SK-N-SH (cell line): ENCODE measurements around the gene COL4A2. TPM values are rescaled to one million over a fixed set of nuclear protein-coding genes. Genes with fewer than 3 reads are reported as not detected.

Experiments
- CTCF ChIA-PET: fragments of 300-600, 350-600 bp; formaldehyde crosslinking; extraction: SDS; loops from one replicate; lab custom pipeline; 2021; lab: Yijun Ruan, JAX
- POLR2A ChIA-PET: fragments of 350-600 bp; sonication (Branson Sonifier 250); formaldehyde crosslinking; extraction: SDS; loops from one replicate; lab custom pipeline; 2020; ENCODE audit warnings: antibody characterized with exemption, inconsistent platforms; lab: Yijun Ruan, JAX
- DNase-seq: peaks from one replicate; pipeline ENCODE4 v3.0.0; 2012
- H2AFZ ChIP-seq: fragments of 200-600 bp; sonication (generic); 2 replicates; pipeline ENCODE4 v1.8.1; 2016; ENCODE audit warnings: antibody characterized with exemption, mild to moderate bottlenecking, low read depth
- H3F3A ChIP-seq: fragments of 200-600 bp; sonication (generic); replicated peaks from 2 replicates; pipeline ENCODE3; 2016; ENCODE audit warnings: antibody characterized with exemption, mild to moderate bottlenecking; ENCODE audit not compliant: insufficient read depth
- H3K27ac ChIP-seq, 2 experiments: fragments of 200-500 bp in 1 of 2; fragments of 200-600 bp in 1 of 2; sonication (Bioruptor generic) in 1 of 2; sonication (generic), shearing (Covaris generic) in 1 of 2; 2 replicates each; pipeline versions ENCODE4 v1.5.1 to v1.6.1; 2014 to 2016; ENCODE audit warnings: low read depth in 2 of 2, inconsistent platforms in 1 of 2, low read length in 1 of 2, mild to moderate bottlenecking in 1 of 2, mixed read lengths in 1 of 2
- H3K27me3 ChIP-seq: fragments of 200-600 bp; sonication (generic), shearing (Covaris generic); 2 replicates; pipeline ENCODE4 v1.6.1; 2016; ENCODE audit warnings: mixed run types; ENCODE audit not compliant: insufficient read depth
- H3K36me3 ChIP-seq, 2 experiments: fragments of 200-500 bp in 1 of 2; fragments of 200-600 bp in 1 of 2; sonication (Bioruptor generic) in 1 of 2; sonication (generic) in 1 of 2; replicated peaks in 1 of 2; 2 replicates each; pipeline versions ENCODE3 to v1.5.1; 2014 to 2016; ENCODE audit warnings: low read length in 1 of 2, mild to moderate bottlenecking in 1 of 2; ENCODE audit not compliant: insufficient read depth in 2 of 2, control insufficient read depth in 1 of 2
- H3K4me1 ChIP-seq, 2 experiments: fragments of 200-500 bp in 1 of 2; fragments of 200-600 bp in 1 of 2; sonication (Bioruptor generic) in 1 of 2; sonication (generic), shearing (Covaris generic) in 1 of 2; 2 replicates each; pipeline versions ENCODE4 v1.5.1 to v1.6.1; 2014 to 2016; ENCODE audit warnings: low read depth in 1 of 2, low read length in 1 of 2, mixed run types in 1 of 2; ENCODE audit not compliant: insufficient read depth in 2 of 2, control insufficient read depth in 1 of 2
- H3K4me2 ChIP-seq: fragments of 200-600 bp; sonication (generic), shearing (Covaris generic); 2 replicates; pipeline ENCODE4 v1.6.1; 2017; ENCODE audit warnings: mixed run types
- H3K4me3 ChIP-seq, 2 experiments: fragments of 200-500 bp in 1 of 2; fragments of 200-600 bp in 1 of 2; sonication (Bioruptor generic) in 1 of 2; sonication (generic), shearing (Covaris generic) in 1 of 2; 2 replicates each; pipeline versions ENCODE4 v1.5.1 to v1.8.1; 2014 to 2016; ENCODE audit warnings: low read depth in 2 of 2, inconsistent platforms in 1 of 2, low read length in 1 of 2, mild to moderate bottlenecking in 1 of 2, mixed read lengths in 1 of 2, moderate library complexity in 1 of 2
- H3K79me2 ChIP-seq: fragments of 200-600 bp; sonication (generic); 2 replicates; pipeline ENCODE4 v1.8.1; 2017; ENCODE audit warnings: mild to moderate bottlenecking; ENCODE audit not compliant: insufficient read depth
- H3K9ac ChIP-seq: fragments of 200-600 bp; sonication (generic); 2 replicates; pipeline ENCODE4 v1.6.1; 2017; ENCODE audit warnings: mixed run types
- H3K9me2 ChIP-seq: fragments of 200-600 bp; sonication (generic); 2 replicates; pipeline ENCODE4 v1.6.1; 2017; ENCODE audit warnings: mixed run types
- H3K9me3 ChIP-seq: fragments of 200-600 bp; sonication (generic); 2 replicates; pipeline ENCODE4 v1.6.1; 2017; ENCODE audit warnings: mixed run types, mild to moderate bottlenecking, moderate library complexity
- H4K20me1 ChIP-seq: fragments of 200-600 bp; sonication (generic); 2 replicates; pipeline ENCODE4 v1.6.1; 2017; ENCODE audit warnings: mild to moderate bottlenecking, mixed run types; ENCODE audit not compliant: insufficient read depth
- EP300 ChIP-seq, 2 experiments: IDR thresholded peaks; 2 replicates each; pipeline versions ENCODE4 v1.4.0 to v1.6.1; 2012; ENCODE audit warnings: borderline replicate concordance in 1 of 2, low read depth in 1 of 2, low read length in 1 of 2
- EZH2phosphoT487 ChIP-seq: fragments of 200-600 bp; sonication (generic); IDR thresholded peaks from 2 replicates; pipeline ENCODE4 v1.6.1; 2017; ENCODE audit warnings: low read depth, mixed run types, mild to moderate bottlenecking, antibody characterized with exemption, moderate library complexity, borderline replicate concordance
- FOSL2 ChIP-seq: IDR thresholded peaks from 2 replicates; pipeline ENCODE4 v1.4.0; 2012; ENCODE audit warnings: low read depth, mild to moderate bottlenecking, moderate library complexity, borderline replicate concordance
- FOXJ3 ChIP-seq: sonication (generic); formaldehyde crosslinking; IDR thresholded peaks from 2 replicates; pipeline ENCODE4 v1.5.1; 2020; ENCODE audit warnings: mild to moderate bottlenecking, missing genetic modification reagents
- GABPA ChIP-seq: IDR thresholded peaks from 2 replicates; pipeline ENCODE4 v1.4.0; 2012; ENCODE audit warnings: low read depth, mild to moderate bottlenecking
- MEF2A ChIP-seq: IDR thresholded peaks from 2 replicates; pipeline ENCODE4 v1.4.0; 2012; ENCODE audit warnings: low read depth, borderline replicate concordance
- MXI1 ChIP-seq: IDR thresholded peaks from 2 replicates; pipeline ENCODE4 v1.6.1; 2012; ENCODE audit warnings: mild to moderate bottlenecking, low read depth, low read length, improper control_type of control experiment
- NRF1 ChIP-seq: IDR thresholded peaks from 2 replicates; pipeline ENCODE4 v1.6.1; 2012; ENCODE audit warnings: low read depth, mild to moderate bottlenecking, low read length
- POLR2AphosphoS5 ChIP-seq: IDR thresholded peaks from 2 replicates; pipeline ENCODE4 v1.6.1; 2012; ENCODE audit warnings: low read depth, low read length
- RAD21 ChIP-seq: IDR thresholded peaks from 2 replicates; pipeline ENCODE4 v1.6.1; 2012; ENCODE audit warnings: mild to moderate bottlenecking, low read length
- RCOR1 ChIP-seq: fragments of 150-350 bp; IDR thresholded peaks from 2 replicates; pipeline ENCODE4 v1.6.1; 2017; ENCODE audit warnings: antibody characterized with exemption, low read length
- SMC3 ChIP-seq: IDR thresholded peaks from 2 replicates; pipeline ENCODE4 v1.6.1; 2012; ENCODE audit warnings: low read depth, low read length, improper control_type of control experiment
- TAF1 ChIP-seq: IDR thresholded peaks from 2 replicates; pipeline ENCODE4 v1.6.1; 2012; ENCODE audit warnings: low read depth, mild to moderate bottlenecking, low read length, moderate library complexity, borderline replicate concordance
- TCF12 ChIP-seq: IDR thresholded peaks from 2 replicates; pipeline ENCODE4 v1.4.0; 2012
- TEAD4 ChIP-seq: IDR thresholded peaks from 2 replicates; pipeline ENCODE4 v1.4.0; 2012; ENCODE audit warnings: mild to moderate bottlenecking, borderline replicate concordance; ENCODE audit not compliant: insufficient read depth
- WGBS: methylation state at CpG from one replicate; pipeline ENCODE4 v1.1.6; 2017; ENCODE audit warnings: low lambda C conversion rate; 5-methylcytosine and 5-hydroxymethylcytosine counted together
- polyA plus RNA-seq, 3 experiments: library from polyadenylated mRNA; depleted of rRNA; stranded (reverse); fragments of >200 nt; gene quantifications; 2 replicates each; pipeline ENCODE4 v1.2.3, GENCODE V29; 2012
- TF ChIP-seq, protein P1 (sequence below): IDR thresholded peaks from 2 replicates; pipeline ENCODE4; 2012
- TF ChIP-seq, protein P2 (sequence below): IDR thresholded peaks from 2 replicates; pipeline ENCODE4 v1.4.0; 2012; ENCODE audit warnings: low read depth, borderline replicate concordance
- TF ChIP-seq, protein P3 (sequence below): fragments of 150-350 bp; IDR thresholded peaks from 2 replicates; pipeline ENCODE4 v1.6.1; 2017; ENCODE audit warnings: antibody characterized with exemption, low read length, low read depth, borderline replicate concordance

The COL4A2 gene
- polyA plus RNA-seq, 1 of the 3 experiments (the other 2 are of a cell fraction) = 137 TPM

DNA sequence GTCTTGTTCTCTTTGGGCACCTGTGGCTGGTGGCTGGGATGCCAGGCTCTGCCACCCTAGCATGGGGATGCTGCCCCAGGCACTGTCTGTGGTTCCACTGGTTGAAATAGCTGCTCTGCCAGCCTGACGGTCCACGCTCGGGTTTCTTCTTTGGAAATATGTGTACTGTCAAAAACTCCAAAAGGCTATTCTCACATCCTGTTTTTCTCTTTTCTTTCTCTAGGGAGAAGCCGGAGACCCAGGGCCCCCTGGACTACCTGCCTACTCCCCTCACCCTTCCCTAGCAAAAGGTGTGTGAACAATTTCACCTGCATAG, 139.4 kb downstream of the COL4A2 start:
- CTCF ChIA-PET = interaction anchor here (0.9 to 1.9 kb wide), 3 partner anchors 9 to 75 kb away, joined by 3 to 6 read pairs (median 3); no protein-coding TSS in a partner anchor
- WGBS = 65% methylated on average over 4 of the region's 4 CpGs
- POLR2A ChIA-PET = no interaction called here

DNA sequence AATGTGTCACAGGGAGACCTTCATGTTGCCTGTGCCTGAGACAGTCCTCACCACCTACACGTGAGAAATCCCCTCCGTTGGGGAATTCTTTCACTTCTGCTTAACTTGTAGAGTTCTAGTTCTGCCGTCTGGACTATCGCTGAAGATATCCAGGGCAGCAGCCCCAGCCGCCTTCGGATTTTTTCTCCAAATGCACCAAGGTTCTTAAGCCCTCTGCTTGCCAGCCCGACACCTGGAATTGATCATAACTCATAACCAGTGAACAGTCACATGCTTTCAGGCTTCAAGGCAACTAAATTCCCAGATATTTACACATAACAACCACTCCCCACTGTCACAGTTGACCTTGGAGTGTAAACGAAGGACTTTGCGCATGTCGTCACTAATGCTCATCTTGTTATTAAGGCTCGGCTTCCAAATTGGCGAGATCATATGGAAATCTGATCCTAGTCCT, 140.0 kb downstream of the COL4A2 start:
- Histone ChIP-seq H3K36me3 (peaks cover 6 to 38% of the 10 kb centered on the region in 2 experiments), H3K9me2 (no peaks in the 10 kb centered on the region), H4K20me1 (no peaks in the 10 kb centered on the region), H3K79me2 (no peaks in the 10 kb centered on the region), H3K27ac (peak overlapping the region in 1 of 2 experiments; percentile 62; a peak in 2 of 4 replicates), H3K4me3 (no peak overlapping the region), H3K27me3 (no peaks in the 10 kb centered on the region), H2AFZ (no peak overlapping the region), H3K4me1 (peaks cover 9 to 12% of the 10 kb centered on the region in 2 experiments; a peak in 3 of 4 replicates), H3F3A (peaks cover 5% of the 10 kb centered on the region), H3K9me3 (no peaks in the 10 kb centered on the region), H3K9ac (no peak overlapping the region), H3K4me2 (no peak overlapping the region)
- TF ChIP-seq TCF12 = peak; percentile 56
- no peak for TF ChIP-seq SMC3
- TF ChIP-seq POLR2AphosphoS5 = no peak
- TF ChIP-seq, protein P1, sequence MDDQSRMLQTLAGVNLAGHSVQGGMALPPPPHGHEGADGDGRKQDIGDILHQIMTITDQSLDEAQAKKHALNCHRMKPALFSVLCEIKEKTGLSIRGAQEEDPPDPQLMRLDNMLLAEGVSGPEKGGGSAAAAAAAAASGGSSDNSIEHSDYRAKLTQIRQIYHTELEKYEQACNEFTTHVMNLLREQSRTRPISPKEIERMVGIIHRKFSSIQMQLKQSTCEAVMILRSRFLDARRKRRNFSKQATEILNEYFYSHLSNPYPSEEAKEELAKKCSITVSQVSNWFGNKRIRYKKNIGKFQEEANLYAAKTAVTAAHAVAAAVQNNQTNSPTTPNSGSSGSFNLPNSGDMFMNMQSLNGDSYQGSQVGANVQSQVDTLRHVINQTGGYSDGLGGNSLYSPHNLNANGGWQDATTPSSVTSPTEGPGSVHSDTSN = no peak
- WGBS = 81% methylated on average over 12 of the region's 12 CpGs
- POLR2A ChIA-PET = no interaction called here
- CTCF ChIA-PET = interaction anchor here (0.9 to 1.9 kb wide), 3 partner anchors 9 to 75 kb away, joined by 3 to 6 read pairs (median 3); no protein-coding TSS in a partner anchor
- no peak for DNase-seq

More for the DNA sequence above, 139.4 kb downstream of the COL4A2 start:
- Histone ChIP-seq H3F3A (peaks cover 5% of the 10 kb centered on the region), H3K9ac (no peak overlapping the region), H3K27me3 (no peaks in the 10 kb centered on the region), H3K79me2 (no peaks in the 10 kb centered on the region), H3K27ac (peak overlapping the region in 1 of 2 experiments; percentile 43; a peak in 1 of 4 replicates), H3K4me2 (no peak overlapping the region), H3K36me3 (peaks cover 6 to 38% of the 10 kb centered on the region in 2 experiments), H4K20me1 (no peaks in the 10 kb centered on the region), H3K4me1 (peaks cover 9 to 12% of the 10 kb centered on the region in 2 experiments; a peak in 3 of 4 replicates), H3K9me2 (no peaks in the 10 kb centered on the region), H3K4me3 (no peak overlapping the region), H2AFZ (no peak overlapping the region), H3K9me3 (no peaks in the 10 kb centered on the region)
- no peak for DNase-seq
- TF ChIP-seq RAD21 (no peak), EP300 (IDR thresholded peaks at IDR 0.05; ENCODE audit: borderline replicate concordance in 1 of 2, low read depth in 1 of 2, low read length in 1 of 2) (no peak), FOSL2 (no peak), TAF1 (no peak), MEF2A (no peak)
- TF ChIP-seq, protein P2, sequence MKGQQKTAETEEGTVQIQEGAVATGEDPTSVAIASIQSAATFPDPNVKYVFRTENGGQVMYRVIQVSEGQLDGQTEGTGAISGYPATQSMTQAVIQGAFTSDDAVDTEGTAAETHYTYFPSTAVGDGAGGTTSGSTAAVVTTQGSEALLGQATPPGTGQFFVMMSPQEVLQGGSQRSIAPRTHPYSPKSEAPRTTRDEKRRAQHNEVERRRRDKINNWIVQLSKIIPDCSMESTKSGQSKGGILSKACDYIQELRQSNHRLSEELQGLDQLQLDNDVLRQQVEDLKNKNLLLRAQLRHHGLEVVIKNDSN = no peak

DNA sequence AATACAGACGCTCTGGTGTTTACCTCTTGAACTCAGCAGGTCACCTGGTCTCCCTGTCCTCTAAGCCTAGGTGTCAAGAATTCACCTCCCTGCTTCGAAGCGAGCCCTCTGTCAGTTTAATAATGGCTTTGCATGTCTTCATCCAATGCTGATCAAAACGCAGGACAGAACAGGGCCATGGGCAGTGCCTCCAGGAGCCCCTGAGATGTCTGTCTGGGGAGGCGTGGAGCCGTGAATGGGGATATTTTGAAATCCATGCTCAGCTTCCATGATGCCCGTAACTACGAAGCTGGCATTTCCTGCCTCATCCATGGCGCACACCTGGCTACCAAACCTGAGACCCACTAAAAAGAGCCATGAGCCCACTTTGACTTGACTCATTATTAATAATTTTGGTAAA, 140.7 kb downstream of the COL4A2 start:
- ChIA-PET POLR2A (no interaction called here), CTCF (interaction anchor here (1.9 kb wide), 1 partner anchor 8 kb away, joined by 6 read pairs; no protein-coding TSS in a partner anchor)
- no peak overlapping the region for H2AFZ ChIP-seq
- TF ChIP-seq GABPA (no peak), TCF12 (no peak), FOXJ3 (CRISPR knock-in tag) (no peak), EZH2phosphoT487 (no peak), SMC3 (no peak), TEAD4 (no peak), RCOR1 (no peak), MXI1 (no peak), NRF1 (no peak)
- TF ChIP-seq, protein P3, sequence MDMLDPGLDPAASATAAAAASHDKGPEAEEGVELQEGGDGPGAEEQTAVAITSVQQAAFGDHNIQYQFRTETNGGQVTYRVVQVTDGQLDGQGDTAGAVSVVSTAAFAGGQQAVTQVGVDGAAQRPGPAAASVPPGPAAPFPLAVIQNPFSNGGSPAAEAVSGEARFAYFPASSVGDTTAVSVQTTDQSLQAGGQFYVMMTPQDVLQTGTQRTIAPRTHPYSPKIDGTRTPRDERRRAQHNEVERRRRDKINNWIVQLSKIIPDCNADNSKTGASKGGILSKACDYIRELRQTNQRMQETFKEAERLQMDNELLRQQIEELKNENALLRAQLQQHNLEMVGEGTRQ = no peak

More for the DNA sequence above, 140.7 kb downstream of the COL4A2 start:
- Histone ChIP-seq H3K4me2 (no peak overlapping the region), H3K4me1 (peaks cover 8 to 12% of the 10 kb centered on the region in 2 experiments; a peak in 3 of 4 replicates), H3K36me3 (peaks cover 6 to 41% of the 10 kb centered on the region in 2 experiments), H3K4me3 (no peak overlapping the region), H3K9me2 (no peaks in the 10 kb centered on the region), H3K27me3 (no peaks in the 10 kb centered on the region), H4K20me1 (no peaks in the 10 kb centered on the region), H3K27ac (peak overlapping the region; percentile 22 to 62; a peak in 3 of 4 replicates), H3K9ac (no peak overlapping the region), H3F3A (peaks cover 5% of the 10 kb centered on the region), H3K79me2 (no peaks in the 10 kb centered on the region), H3K9me3 (no peaks in the 10 kb centered on the region)
- WGBS = 85% methylated on average over 9 of the region's 9 CpGs
- no peak for DNase-seq
